CD4-positive, alpha-beta T cell treated with Interleukin-6 for 4 hours (primary cell): ENCODE measurements around the gene NYNRIN.
"Not testable (repeated sequence)": the region's sequence is repeated elsewhere in the genome, so short reads cannot be mapped to it uniquely, and the experiment has no call there.

ENCODE experiments used
- DNase-seq: peaks from one replicate; pipeline ENCODE4 v3.0.0-alpha.2; 2020; ENCODE audit warnings: mixed read lengths

NYNRIN gene

GRCh38 chr14:24398653-24399446 lies at the start of gene NYNRIN:
Gene NYNRIN (plus strand): TSS chr14:24399003. CDS start chr14:24399247, 244 bp downstream.
- peak; percentile 57 for DNase-seq

- DNase-seq: no peak
These were observed 49.1 kb upstream of the NYNRIN start for GRCh38 chr14:24349742-24350141.

DNA sequence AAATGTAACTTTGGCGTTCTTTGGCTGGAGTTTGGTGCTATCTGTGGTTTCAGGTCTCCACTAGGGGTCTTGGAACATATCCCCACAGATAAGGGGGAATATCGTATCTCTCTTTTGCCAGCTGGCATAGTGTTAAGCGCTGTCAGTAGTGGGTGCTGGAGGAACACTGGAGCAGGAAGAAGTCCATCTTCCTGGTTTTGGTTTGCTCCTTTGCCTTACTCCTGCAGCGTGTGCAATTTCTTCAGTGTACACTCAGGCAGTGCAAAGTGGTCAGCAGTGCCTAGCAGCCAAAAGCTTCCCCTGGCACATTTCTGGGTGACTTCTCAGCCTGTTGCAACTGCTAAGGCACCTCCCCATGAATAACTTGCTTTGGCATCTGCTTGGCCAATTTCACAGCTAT lies 47.3 kb upstream of the NYNRIN start:
- DNase-seq: no peak

DNA sequence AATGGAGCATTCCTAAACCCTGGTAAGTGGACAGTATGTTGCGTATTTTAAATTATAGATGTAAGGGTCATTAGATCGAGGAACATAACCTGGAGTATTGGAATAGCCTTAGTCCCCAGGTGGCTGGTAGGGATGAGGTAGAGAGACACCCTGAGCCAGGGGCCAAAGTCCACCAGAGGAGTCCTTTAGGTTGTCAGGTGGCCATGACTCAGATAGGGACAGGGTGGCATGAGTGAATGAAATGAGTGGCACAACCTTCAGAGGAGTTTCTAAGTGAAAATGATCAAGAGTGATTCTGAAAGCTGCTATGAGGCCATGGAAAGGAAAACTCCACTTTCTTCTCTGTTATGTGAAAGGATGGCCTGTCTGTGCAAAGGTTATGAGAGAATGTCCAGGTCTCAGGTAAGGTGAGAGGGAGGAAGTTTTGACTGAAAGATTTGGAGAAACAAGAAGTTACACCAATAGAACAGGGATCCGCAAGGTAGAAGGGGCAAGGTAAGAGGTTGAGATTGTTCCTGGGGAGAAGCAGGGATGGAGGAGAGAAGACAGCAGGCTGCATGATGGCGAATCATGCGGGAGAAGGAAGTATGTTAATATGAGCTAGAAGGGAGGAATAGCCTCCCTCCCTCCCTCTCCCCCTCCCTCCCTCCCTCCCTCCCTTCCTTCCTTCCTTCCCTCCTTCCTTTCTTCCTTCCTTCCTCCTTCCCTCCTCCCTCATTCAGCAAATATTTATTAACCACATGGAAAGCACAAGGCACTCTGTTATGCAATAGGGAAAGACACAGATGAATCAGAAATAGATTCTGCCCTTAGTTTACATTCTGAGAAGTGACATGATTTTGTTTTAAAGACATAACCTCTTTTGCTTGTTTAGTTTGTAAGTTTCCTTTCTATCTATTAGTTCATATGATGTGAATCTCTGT lies 45.0 kb upstream of the NYNRIN start:
- DNase-seq: no peak

DNA sequence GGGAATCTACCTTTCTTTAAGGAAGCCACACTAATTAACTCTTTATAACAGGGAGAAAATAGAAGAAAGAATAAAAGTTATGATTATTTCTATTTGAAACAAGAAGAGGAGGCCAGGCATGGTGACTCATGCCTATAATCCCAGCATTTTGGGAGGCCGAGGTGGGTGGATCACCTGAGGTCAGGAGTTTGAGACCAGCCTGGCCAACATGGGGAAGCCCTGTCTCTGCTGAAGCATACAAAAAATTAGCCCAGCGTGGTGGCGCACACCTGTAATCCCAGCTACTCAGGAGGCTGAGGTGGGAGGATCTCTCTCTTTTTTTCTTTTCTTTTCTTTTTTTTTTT lies 44.3 kb upstream of the NYNRIN start:
- DNase-seq: not testable (repeated sequence)

GRCh38 chr14:24355009-24355408 lies 43.8 kb upstream of the NYNRIN start:
- no peak for DNase-seq

DNA sequence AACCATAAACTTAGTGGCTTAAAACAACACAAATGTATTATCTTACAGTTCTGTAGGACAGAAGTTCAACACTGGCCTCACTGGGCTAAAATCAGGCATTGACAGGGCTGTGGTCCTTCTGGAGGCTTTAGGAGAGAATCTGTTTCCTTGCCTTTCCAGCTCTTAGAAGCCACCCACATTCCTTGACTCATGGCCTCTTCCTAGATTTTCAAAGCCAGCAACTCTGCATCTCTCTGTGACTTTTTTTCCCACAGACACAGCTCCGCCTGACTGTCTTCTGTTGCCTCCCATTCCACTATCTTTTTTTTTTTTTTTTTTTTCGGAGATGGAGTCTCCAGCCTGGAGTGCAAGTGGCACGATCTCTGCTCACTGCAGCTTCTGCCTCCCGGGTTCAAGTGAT lies 42.6 kb upstream of the NYNRIN start:
- DNase-seq: no peak

GRCh38 chr14:24360281-24360680 lies 38.5 kb upstream of the NYNRIN start:
- no peak for DNase-seq

GRCh38 chr14:24361326-24361725 lies 37.5 kb upstream of the NYNRIN start:
- DNase-seq: no peak

- DNase-seq: no peak
These were observed 36.4 kb upstream of the NYNRIN start for GRCh38 chr14:24362241-24362960.

- DNase-seq: no peak
These were observed 35.4 kb upstream of the NYNRIN start for GRCh38 chr14:24363401-24363800.

GRCh38 chr14:24364841-24365240 lies 34.0 kb upstream of the NYNRIN start:
- DNase-seq: no peak

- peak; percentile 74 for DNase-seq
These were observed 33.0 kb upstream of the NYNRIN start for GRCh38 chr14:24365600-24366412.

DNA sequence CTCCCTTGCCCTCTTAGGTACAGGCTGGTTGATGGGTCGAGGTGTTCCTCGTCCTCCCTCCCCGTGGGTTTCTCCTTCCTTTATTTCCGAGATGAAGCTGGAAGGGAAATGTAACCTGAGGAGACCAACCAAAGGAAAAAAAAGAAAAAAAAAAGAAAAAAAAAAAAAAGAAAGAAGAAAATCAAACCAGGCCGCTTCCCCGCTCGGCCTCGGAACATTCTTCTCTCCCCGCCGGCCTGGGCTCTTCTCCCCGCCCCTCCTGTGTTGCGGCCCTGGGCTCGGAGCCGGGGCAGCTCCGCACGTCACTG lies 32.4 kb upstream of the NYNRIN start:
- DNase-seq: no peak

GRCh38 chr14:24366721-24367513 lies 31.9 kb upstream of the NYNRIN start:
- peak; percentile 25 for DNase-seq

- DNase-seq: no peak
These were observed 31.1 kb upstream of the NYNRIN start, which contains the start of gene NFATC4 for GRCh38 chr14:24367514-24368211. Gene NFATC4 (plus strand): TSS chr14:24368184. CDS start chr14:24368341, 157 bp downstream.

GRCh38 chr14:24368212-24368561 lies 30.6 kb upstream of the NYNRIN start:
- DNase-seq: no peak

GRCh38 chr14:24368562-24369252 lies 30.1 kb upstream of the NYNRIN start:
- DNase-seq: peak; percentile 27

- DNase-seq: no peak
These were observed 29.3 kb upstream of the NYNRIN start for GRCh38 chr14:24369463-24369862.

DNA sequence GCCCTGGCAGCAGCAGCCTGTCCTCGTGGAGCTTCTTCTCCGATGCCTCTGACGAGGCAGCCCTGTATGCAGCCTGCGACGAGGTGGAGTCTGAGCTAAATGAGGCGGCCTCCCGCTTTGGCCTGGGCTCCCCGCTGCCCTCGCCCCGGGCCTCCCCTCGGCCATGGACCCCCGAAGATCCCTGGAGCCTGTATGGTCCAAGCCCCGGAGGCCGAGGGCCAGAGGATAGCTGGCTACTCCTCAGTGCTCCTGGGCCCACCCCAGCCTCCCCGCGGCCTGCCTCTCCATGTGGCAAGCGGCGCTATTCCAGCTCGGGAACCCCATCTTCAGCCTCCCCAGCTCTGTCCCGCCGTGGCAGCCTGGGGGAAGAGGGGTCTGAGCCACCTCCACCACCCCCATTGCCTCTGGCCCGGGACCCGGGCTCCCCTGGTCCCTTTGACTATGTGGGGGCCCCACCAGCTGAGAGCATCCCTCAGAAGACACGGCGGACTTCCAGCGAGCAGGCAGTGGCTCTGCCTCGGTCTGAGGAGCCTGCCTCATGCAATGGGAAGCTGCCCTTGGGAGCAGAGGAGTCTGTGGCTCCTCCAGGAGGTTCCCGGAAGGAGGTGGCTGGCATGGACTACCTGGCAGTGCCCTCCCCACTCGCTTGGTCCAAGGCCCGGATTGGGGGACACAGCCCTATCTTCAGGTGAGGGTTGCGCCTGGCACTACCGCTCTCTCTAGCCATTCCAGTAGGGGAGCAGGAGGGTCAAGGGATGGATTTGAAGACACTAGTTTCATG lies 28.7 kb upstream of the NYNRIN start:
- DNase-seq: no peak
